Stimulated activated CD8-positive, alpha-beta memory T cell treated with anti-CD3 and anti-CD28 coated beads, Interleukin-15, amount 100 ng/mL, for 48 hours (primary cell): ENCODE results near the gene PRKAG1.

Experiments
- DNase-seq, 2 donors: peaks; one replicate each; pipeline ENCODE4 v3.0.0-alpha.2; 2020; ENCODE audit warnings: low read depth in 2 of 2

Gene PRKAG1

DNA sequence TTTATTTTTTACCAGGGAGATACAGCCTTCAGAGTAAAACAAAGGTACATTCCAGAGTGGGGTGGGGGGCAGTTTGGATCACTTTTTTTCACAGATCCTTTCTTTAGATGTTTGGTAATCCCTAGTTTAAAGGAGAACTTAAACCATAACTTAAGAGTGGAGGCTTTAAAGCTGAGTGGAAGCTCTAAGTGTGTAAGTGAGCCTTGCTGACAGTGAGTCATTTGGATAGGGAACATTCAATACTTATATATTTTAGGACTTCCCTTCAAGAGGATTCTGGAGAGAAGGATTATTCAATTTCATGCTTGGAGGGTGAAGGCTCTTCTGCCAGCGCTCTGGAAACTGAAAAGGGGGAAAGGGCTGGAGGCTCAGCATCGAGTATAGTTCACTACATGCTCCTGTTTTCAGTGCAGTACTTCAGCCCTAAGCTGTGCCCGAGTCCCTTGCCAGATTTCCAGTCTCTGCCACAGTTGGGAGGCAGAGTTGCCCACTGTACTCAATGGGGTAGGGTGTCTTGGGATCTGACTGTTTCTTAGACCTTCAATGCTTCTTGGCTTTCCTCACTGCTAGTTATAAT lies 8.4 kb downstream of the PRKAG1 start:
- DNase-seq = no peak

DNA sequence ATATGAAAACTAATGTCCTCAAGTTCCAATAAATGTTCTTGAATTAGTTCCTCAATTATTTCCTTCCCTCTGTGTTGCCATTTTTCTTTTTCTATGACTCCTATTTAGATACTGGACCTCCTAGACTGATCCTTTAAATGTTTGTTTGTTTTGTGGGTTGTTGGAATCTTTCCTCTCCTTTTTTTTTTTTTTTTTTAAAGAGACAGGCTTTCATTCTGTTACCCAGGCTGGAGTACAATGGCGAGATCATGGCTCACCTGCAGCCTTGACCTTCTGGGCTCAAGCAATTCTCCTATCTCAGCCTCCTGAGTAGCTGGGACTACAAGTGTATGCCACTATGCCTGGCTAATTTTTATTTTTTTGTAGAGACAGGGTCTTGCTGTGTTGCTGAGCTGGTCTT lies 9.6 kb downstream of the PRKAG1 start:
- no peak for DNase-seq

DNA sequence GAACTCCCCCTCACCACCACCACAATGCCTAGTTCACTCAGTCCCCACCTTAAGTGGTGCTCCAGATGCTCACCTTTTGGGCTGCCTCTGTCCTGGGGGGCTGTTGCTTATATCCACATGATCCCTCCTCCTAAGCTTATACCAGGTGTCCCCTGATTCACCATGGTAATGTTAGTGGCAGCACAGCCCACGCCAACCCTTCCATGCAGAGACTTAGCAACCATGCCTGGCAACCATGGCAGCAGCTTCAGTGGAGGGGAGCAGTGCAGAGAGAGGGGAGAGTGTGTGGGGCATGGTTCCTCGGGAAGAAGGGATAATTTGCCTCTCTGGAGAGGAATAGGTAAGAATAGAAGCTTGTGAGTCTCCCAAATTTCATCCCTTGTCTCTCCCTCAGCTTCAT lies 18.2 kb downstream of the PRKAG1 start:
- no peak for DNase-seq

DNA sequence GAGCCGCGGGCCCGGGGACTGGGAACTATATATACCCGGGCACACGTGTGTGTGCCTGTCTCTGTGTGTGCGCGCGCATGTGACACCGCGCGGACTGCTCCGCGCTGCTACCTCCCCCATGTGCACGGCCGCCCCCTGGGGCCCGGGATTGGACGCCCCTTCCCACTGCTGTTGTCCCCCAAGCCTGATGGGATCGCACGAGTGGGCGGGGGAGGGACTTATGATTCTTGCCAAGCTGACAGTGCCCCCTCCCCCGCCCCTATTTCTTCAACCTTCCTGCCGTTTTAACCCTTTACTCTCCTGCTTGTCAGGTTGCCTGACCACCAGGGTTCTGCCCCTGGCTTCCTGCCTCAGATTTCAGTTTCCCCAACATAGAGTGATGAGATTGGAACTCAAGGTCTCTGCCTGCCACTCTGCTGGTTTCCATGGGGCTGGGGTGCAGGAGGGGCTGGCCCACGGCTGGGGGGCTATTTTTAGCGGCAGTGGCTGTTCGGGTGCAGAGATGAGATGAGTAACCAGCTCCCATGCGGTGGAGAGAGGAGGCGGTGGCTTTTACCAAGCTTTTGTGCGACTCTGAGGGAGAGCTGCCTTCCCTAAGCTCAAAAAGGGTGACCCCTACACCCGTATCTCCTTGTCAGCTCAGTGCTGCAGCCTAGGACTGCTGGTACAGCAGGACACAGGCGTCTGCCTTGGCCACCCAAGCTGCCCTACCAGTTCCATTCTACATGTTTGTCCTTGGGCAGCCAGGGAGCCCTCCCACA lies 19.0 kb downstream of the PRKAG1 start, which contains the start of gene DDN:
TSS of gene DDN (minus strand) at position 5 of the 761 bp plus-strand sequence. CDS start 88 bp downstream, outside the sequence.
- DNase-seq = no peak

DNA sequence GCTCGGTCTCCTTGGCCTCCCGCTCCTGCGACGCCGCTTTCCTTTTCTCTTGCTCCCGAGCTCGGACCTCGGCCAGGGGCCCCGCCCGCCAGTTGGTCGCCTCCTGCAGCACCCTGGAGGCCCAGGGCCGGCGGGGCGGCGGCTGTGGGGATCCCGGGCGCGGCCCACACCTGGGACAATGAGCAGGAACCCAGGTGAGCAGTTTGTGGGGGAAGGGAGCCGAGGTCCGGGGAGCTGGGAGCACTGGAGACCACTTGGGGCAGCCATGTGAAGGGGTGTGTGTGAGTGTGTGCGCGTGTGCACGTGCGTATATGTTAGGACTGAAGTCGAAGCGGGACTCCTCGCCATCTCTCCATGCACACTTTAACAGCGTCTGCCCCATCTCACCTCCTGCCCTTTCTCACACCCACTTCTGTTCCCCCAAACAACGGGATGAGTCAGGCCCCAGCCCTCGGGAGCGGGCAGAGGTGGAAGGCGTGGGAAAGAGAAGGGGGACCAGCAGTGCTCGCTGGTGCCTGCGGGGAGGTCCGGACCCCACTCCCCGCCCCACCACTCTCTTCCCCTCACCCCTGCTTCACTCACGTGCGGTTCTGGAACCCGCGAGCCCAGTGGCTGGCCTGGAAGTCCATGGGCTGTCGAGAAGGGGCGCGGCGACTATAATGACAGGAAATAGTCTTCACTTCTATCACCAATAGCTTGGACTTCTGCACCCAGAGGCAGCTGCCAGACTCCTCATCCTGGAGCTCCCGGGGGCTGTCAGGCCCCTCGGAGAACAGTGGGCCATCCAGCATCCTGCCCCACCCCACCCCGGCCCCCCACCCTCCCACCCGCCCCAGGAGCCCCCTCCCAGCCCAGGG lies 19.9 kb downstream of the PRKAG1 start:
- DNase-seq = no peak

DNA sequence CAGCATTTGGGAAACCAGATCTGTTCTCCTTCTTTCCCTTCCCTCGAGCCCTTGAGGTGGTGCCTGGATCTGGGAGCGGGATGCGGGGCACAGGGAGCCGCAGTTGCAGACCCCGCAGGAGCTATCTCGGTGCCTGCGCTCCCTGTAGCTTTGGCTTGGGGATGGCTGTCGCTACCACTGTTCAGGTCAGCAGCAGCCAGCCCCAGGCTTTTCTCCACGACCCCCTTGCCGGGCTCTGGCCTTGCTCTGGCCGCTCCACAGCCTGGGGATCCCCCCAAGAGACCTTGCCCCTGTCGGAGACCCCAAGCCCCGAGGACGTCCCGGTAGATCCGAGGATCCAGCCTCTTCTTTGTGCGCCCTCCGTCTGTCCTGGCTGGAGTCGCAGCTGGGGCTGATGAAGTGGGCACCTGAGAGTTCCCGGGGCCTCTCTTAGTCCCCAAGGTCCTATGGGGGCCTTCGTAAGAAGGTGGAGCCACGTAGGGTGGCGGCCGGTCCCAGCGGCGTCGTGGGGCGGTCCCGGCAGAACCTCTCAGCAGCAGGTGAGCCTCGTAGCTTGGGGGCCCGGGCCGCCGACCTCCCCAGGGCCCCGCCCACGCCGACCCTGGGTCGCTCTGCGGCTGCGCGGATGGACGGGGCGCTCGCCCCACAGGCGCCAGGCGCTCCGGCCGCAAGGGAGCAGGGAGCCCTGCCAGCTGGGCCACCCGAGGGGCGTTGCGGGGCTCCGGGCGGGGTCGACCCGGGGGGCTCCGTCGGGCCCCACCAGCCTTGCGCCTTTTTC lies 20.7 kb downstream of the PRKAG1 start:
- DNase-seq = no peak

DNA sequence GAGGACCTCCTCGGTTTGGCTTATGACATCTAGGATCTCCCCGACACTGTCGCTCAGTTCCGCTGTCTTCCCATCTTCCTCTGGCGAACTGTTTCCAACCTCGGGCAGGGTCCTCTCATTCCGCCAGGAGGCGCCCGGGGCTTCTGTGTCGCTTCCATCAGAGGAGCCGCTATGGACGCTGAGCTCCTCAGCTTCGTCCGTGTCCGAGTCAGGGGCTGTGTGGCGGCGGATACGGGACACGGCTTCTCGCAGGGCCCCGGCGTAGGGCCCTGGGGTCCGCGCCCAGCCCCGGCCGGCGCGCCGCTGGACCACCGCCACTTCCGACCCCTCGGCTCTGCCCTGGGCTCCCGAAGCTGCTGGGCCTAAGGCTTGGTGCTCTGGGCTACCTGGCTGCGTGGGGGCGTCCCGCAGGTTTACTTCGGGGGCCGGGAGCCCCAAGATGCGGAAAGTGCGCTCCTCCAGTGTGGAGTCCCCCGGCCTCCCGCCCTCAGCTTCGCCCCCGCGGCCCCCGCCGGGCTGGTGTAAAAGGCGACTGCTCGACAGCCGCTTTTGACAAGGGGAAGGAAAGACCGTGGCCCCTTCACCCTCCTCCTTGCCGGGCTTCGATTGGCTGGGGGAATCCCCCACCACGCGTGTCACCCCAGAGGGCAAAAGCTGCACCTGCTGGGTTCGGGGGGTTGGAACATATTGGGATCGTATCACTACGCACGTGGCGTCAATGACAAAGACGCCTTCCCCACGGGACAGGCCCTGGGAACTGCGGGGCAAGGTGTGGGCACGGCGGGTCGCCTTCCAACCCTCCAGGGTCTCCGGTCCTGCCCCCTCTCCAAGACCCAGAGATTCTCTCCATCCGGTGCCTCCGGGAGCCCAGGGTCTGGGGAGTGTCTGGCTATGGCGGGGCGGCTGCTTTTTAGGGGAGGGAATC lies 21.5 kb downstream of the PRKAG1 start:
- DNase-seq = no peak

DNA sequence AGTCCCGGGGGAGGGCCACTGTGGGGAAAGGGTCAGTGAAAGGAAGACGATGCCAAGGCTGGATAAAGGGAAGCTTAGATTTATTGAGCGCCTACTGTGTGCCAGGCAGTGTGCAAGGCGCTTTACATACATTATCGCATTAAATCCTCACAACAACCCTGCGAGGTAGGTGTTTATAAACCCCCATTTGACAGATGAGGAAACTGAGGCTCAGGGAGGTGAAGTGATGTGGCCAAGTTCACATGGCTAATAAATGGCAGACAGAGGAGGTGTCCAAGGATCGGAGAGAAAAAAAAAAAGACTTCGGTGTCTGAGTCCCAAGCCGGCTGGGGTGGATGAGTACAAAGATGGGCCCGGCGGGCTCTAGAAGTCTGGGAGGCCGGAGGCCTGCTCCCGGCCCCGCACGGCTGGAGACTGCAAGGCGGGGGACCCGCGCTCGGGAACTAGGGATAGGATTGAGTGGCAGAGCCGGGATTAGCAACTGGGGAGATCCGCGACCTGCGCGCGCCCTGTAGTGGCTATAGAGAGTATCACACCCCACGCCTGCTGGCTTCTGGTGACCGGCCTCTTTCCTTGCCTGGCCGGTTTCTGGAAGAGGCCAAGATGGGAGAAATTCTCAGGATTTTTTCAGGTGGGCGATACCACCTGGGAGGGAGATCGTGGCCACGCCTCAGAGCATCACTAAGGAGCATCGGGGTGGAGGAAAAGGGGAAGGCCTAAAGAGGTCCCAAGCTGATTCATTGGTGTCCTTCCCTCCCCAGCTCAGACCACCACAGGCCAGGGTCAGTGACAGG lies 23.3 kb downstream of the PRKAG1 start:
- no peak for DNase-seq

DNA sequence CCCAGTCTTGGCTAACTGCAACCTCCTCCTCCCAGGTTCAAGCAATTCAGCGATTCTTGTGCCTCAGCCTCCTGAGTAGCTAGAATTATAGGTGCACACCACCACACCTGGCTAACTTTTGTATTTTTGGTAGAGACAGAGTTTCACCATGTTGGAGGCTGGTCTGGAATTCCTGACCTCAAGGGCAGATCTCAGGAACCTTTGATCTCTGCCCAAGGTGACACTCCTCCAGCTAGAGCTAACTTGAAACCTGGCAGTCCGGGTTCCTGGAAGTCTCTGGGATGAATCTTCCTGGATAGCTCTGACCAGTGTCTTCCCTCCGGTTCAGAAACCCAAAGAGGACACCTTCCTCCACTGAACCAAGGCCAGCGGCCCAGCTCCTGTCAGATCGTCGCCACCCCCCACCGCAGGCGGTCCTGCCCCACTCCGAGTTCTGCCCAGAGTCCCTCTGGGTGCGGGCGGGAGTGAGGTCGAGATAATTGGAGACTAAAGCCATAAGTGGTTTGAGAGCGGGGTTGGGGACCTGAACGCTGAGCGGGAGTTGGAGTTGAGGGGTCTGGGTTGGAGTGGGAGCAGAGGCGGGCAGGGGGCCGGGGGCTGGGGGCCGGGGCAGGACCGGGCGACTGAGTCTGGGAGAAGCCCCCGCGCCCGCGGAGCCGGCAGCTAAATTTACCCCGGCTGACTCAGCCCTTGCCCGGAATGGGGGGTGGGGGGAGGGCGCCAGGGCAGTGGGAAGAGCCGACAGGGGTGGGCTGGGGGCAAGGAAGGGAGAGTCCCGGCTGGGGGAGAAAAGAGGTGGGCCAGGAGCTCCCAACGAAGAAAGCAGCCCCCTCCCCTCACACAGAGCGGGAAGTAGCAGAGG lies 24.1 kb downstream of the PRKAG1 start:
- DNase-seq = no peak

DNA sequence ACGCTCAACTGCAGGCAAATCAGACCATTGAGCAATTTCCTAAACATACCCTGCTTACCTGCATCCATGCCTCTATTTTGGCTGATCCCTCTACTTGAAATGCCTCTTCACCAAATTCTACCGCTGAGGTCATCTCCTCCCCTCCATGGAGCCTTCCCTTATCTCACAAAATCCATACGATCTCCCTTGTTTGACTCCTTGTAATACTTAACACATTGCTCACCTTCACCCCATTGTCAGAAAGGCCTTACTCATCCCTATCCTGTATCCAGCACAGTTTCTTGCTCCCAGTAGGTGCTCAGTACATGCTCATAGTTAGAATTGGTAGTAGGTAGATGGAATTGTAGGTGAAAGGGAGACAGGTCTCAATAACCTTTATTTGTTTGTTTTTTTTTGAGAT lies 24.8 kb downstream of the PRKAG1 start:
- DNase-seq = no peak

DNA sequence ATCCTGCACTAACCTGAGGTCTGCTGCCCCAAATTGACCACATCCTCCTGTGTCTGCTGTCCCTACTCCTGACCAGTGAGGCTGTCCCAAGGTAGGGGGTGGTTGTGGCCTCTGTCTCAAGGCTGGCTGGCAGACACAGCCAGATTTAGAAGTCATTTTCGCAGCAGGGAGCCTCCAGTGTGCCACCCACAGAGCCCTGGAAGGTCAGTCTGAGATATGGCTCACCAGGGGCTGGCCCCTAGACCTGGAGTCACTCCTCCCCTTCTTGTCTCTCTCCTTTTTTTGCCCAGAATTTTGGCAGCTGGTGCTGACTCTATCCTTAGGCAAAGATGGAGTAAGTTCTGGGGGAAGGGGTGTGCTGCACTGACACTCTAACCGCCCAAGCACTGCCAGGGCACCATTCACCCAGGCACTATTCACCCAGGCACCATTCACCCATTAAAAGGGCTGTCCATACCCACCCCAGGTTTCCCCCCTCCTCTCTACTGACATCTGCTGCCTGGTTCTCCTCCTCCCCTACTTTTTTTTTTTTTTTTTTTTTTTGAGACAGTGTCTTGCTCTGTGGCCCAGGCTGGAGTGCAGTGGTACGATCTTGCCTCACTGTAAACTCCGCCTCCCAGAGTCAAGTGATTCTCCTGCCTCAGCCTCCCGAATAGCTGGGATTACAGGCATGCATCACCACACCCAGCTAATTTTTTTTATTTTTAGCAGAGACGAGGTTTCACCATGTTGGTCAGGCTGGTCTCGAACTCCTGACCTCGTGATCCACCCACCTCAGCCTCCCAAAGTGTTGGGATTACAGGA lies 27.1 kb downstream of the PRKAG1 start:
- no peak for DNase-seq

DNA sequence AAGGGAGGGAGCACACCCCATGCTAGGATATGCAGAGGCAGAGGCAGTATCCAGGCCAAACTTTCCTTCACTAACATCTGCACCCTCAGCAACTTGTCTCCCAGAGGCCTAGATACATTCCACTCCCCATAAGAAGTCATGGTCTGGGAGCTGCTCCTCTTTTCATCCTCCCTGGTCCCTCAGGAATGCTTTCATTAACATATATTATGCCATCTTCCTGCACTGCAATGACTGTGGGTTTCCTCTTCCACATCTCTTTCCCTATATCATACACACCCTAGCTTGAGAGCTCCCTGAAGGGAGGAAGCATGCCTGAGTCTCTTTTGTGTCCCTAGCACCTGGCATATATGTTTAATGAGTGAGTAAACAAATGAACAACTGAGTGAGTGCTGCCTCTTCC lies 28.0 kb downstream of the PRKAG1 start:
- no peak for DNase-seq

DNA sequence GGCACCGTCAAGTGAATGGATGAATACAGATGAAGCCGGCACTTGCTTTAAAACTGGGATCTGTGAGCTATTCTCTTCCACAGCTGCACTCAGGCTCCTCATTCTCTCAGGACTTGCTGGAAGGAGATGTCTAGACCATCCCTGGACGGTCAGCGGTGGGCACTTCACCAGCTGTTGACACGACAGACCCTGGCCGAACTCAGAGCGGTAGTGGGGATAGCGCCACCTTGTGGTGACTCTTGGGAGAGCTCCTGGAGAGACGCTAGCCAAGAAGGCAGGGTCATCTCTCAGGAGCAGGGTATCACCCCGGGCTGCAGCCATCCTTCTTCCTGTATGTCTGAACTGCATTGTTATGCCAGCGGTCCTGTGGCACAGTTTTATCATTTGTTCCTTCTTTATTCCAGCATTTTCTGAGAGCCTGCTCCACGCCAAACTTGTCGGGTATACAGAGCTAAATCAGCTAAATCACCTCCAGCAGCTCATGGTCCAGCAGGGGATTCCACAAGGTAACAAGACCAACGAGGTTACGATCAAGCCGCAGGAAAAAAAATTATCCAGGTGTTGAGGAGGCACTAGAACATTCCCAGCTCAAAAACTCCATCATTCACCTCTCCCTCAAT lies 30.4 kb downstream of the PRKAG1 start:
- no peak for DNase-seq

DNA sequence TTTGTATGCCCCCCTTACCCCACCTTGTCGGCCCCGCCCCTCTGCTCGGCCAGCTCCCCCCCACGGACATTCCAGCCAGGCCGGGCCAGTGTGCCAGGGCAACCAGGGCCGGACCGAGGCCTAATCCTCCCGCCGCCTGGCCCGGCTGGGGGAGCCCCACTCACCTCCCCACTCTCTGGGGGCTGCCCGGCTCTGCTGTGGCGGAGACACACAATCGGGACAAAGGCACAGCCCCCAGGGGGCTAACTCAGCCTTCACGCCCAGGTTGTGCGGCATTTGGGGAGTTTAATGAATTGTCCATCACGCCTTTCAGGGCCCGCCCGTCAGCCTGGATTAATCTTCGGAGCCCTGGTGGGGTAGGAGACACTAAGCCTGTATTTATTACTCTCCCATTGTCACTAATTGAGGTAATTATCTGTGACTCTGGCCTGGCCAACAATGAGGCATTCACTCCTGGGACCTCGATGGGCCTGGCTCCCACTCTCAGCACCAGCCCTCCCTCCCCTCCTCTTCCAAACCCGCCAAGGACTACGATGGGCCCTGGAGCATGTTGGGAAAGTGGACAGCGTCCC lies 31.8 kb downstream of the PRKAG1 start:
- DNase-seq = no peak

DNA sequence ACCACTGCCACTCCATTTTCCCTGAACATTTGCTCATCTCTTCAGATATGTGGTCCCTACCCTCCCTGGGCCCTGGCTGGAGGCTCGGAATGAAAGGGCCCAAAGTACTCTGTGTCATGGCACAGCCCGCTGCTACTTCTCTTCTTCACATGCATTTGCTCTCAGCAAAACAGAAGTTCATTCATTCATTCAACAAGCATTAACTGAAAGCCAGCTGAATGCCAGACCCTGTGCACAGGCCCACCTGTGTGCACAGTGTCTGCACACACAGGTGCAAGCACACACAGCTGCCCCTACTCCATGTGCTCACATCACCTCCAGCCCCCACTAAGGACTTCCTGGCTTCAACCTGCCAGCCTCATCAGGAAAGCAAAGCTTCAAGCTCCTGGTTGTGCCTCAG lies 32.7 kb downstream of the PRKAG1 start:
- no peak for DNase-seq

DNA sequence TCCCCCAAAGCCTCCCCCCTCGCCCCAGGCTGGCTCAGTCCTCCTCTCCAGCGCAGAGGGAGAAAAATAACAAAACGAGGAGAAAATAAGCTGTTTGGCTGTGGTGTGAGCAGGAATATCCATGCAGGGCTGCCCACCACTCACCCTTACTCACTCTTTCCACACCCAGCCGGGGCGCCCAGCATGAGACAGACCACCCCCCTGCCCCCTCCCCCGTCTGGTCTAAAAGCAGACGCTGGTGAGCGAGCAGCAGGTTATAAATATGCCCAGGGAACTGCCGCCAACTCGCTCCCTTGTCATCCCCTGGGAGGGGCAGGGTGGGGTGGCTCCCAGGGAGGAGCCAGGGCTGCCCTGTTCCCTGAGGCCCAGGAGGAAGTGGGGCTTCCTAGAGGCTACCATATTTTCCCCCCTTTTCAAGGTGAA lies 33.1 kb downstream of the PRKAG1 start:
- DNase-seq = no peak

DNA sequence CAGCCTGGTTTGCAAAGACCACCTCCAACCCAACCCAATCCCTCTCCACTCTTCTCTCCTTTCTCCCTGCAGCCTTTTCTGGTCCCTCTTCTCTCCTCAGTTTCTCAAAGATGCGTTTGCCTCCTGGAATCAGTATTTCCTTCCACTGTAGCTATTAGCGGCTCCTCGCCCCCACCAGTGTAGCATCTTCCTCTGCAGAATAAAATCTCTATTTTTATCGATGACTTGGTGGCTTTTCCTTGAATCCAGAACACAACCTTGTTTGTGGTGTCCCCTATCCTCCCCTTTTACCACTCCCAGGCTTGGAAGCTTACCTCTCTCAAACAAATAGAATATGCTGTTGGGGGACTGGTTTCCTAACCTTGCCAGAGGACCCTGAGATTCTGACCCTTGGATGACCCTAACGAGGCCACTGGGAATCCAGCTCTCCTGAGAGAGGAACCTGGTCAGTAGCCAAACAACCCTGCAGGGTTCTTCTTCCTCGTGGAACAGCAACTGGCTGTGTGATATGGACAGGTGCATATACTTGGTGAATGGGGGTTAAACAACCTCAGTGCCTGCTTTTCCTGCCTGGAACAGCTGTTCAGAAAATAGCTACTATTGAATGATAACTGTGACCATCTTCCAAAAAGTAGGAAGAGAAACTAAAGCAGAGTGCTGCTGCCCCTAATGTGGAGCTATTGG lies 36.0 kb downstream of the PRKAG1 start:
- no peak for DNase-seq
